ENCODE measurements around the gene SH3RF1. TPM values are rescaled to one million over a fixed set of nuclear protein-coding genes. Genes with fewer than 3 reads are reported as not detected.

The SH3RF1 gene
- total RNA-seq, 3 donors from 2014 or later, result 45.3 to 82.3 (median 65.5) TPM

DNA sequence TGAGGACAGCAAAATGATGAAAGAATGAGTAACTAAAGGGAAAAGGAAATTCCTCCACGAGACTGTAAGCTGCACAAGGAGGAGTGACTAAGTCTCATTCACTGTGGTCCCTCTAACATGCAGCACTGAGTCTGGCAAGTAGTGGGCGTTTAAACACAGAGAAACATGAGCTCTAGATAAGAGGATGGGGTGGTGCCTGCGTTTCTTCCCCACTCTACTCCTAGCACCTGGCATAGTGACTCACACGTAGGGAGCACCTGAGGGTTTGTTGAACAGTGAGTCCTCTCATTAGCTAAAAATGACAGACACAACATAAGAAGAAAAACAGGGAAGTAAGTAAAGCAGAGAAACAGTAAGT is 154.9 kb downstream of the SH3RF1 start:
- H3K4me3 ChIP-seq, result no peak overlapping the region
- no peaks in the 10 kb centered on the region for H3K9me3 ChIP-seq
- ATAC-seq, result peak; percentile 92
- H3K36me3 ChIP-seq (ENCODE audit: low read depth), result no peaks in the 10 kb centered on the region
- DNase-seq, result peak in 1 of 3 donors; percentile 35
- peaks cover 6% of the 10 kb centered on the region for H3K4me1 ChIP-seq (ENCODE audit: low read depth)
- TF ChIP-seq, protein P1, sequence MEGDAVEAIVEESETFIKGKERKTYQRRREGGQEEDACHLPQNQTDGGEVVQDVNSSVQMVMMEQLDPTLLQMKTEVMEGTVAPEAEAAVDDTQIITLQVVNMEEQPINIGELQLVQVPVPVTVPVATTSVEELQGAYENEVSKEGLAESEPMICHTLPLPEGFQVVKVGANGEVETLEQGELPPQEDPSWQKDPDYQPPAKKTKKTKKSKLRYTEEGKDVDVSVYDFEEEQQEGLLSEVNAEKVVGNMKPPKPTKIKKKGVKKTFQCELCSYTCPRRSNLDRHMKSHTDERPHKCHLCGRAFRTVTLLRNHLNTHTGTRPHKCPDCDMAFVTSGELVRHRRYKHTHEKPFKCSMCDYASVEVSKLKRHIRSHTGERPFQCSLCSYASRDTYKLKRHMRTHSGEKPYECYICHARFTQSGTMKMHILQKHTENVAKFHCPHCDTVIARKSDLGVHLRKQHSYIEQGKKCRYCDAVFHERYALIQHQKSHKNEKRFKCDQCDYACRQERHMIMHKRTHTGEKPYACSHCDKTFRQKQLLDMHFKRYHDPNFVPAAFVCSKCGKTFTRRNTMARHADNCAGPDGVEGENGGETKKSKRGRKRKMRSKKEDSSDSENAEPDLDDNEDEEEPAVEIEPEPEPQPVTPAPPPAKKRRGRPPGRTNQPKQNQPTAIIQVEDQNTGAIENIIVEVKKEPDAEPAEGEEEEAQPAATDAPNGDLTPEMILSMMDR (IDR thresholded peaks at IDR 0.05), result no peak
- intact Hi-C loops (cut with DNase I, micrococcal nuclease), result no loop called here

DNA sequence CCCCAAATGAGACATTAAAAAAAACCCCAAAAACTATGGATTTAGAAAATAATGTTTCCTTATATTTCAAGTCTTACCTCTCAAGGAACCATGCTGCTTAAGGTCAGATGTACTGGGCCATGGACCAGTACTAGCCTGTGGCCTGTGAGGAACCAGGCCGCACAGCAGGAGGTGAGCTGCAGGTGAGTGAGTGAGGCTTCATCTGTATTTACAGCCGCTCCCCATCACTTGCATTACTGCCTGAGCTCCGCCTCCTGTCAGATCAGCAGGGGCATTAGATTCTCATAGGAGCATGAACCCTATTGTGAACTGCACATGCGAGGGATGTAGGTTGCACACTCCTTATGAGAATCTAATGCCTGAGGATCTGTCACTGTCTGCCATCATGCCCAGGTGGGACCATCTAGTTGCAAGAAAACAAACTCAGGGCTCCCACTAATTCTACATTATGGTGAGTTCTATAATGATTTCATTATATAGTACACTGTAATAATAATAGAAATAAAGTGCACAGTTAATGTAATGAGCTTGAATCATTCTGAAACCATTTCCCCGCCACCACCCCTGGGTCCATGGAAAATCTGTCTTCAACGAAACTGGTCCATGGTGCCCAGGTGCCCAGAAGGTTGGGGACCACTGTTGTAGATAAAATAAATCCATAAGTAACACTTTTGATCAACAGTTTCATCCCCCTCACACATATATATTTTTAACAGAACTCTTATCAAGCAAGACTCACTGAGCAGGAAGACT is 155.4 kb downstream of the SH3RF1 start:
- no peaks in the 10 kb centered on the region for H3K9me3 ChIP-seq
- peak overlapping the region; percentile 0 for H3K4me3 ChIP-seq
- peaks cover 6% of the 10 kb centered on the region for H3K4me1 ChIP-seq (ENCODE audit: low read depth)
- H3K36me3 ChIP-seq (ENCODE audit: low read depth), result no peaks in the 10 kb centered on the region
- TF ChIP-seq, protein P1 (IDR thresholded peaks at IDR 0.05), result no peak
- intact Hi-C loops (cut with DNase I, micrococcal nuclease), result no loop called here
- DNase-seq, result peak; percentile 41 to 52 (median 43)
- ATAC-seq, result peak; percentile 43

DNA sequence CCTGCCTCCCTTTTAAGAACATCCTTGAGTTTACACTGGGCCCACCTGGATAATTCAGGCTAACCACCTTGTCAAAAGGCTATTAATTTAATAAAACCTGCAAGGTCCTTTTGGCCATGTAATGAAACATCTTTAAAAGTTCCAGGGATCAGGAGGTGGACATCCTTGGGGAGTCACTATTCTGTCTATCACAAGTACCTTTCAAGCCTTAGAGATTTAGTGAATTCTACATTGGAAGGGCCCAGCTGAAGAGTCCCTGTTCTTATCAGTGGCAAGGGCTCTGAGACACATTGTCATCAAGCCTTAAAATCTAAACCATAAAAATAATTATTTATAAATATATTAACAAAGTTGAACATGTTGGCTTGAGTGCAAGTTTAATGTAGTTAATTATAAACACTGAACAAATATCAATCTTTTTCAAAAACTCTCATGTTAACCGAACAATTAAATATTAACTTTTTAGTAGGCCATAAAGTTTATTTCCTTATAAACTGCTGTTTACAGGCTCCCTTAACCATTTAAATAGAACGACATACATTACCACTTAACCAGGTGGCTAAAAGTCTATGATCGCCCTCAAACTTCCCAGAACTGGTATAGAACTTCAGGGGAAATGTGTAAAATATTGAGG is 156.3 kb downstream of the SH3RF1 start:
- ATAC-seq (peak; percentile 74), DNase-seq (no peak)
- Histone ChIP-seq H3K4me1 (ENCODE audit: low read depth) (peaks cover 6% of the 10 kb centered on the region), H3K36me3 (ENCODE audit: low read depth) (no peaks in the 10 kb centered on the region), H3K9me3 (no peaks in the 10 kb centered on the region), H3K4me3 (no peak overlapping the region)
- intact Hi-C loops (cut with DNase I, micrococcal nuclease), result no loop called here
- TF ChIP-seq, protein P1 (IDR thresholded peaks at IDR 0.05), result no peak

DNA sequence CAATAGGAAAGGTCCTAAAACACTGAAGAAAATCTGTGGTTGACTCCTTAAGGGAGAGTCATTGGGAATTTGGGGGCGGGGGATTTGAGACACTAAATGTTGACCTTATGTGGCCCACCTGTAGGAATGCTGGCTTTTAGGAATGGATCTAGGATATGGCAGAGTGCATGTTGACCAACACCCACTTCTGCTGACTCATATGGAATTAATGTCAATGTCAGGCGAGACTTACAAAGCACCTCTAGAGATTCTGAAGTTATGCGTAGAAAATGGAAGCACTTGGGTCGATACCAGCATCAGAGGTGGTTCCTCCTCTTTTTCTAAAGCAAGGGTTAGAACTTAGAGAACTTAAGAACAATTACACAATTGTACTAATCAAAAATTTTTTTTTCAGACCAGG is 160.1 kb downstream of the SH3RF1 start:
- Histone ChIP-seq H3K9me3 (no peaks in the 10 kb centered on the region), H3K4me1 (ENCODE audit: low read depth) (peaks cover 6% of the 10 kb centered on the region), H3K36me3 (ENCODE audit: low read depth) (peaks cover 6% of the 10 kb centered on the region), H3K4me3 (no peak overlapping the region)
- intact Hi-C loops (cut with DNase I, micrococcal nuclease), result no loop called here
- DNase-seq (no peak), ATAC-seq (no peak)
- TF ChIP-seq, protein P1 (IDR thresholded peaks at IDR 0.05), result no peak

DNA sequence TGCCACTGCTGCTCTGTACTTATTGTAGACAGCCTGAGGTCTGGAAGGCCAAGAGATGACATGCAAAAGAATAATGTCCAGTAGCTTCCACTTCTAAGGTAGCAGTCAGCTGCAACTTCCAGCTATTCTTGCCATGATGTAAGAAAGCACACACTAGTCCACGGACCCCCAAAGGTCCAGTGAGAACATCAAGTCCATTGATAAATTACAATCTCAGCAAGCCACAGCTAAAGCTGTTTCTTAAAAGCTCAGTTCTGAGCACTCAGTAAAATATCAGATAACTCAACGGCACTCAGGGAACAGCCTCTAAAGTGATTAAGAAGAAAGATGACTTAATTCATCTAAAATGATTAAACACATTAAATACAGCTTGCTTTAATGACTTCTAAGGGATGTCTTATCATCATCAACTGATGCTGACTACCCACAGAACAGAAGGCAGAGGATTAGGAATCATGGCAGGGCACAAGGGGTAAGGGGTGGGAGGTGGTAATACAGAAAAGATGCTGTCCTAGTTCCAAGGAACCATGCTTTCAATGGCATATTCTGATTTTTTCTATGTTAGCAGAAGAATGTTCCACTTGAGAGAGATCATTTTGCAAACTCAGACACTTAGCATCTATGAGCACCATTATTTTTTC is 161.6 kb downstream of the SH3RF1 start:
- H3K36me3 ChIP-seq (ENCODE audit: low read depth), result peaks cover 6% of the 10 kb centered on the region
- ATAC-seq, result no peak
- intact Hi-C loops (cut with DNase I, micrococcal nuclease), result no loop called here

More for the DNA sequence above, 161.6 kb downstream of the SH3RF1 start:
- Histone ChIP-seq H3K4me3 (no peak overlapping the region), H3K9me3 (no peaks in the 10 kb centered on the region), H3K4me1 (ENCODE audit: low read depth) (no peaks in the 10 kb centered on the region)
- TF ChIP-seq, protein P1 (IDR thresholded peaks at IDR 0.05), result no peak
- no peak for DNase-seq
